ENCODE results near the gene LRRC4C. TPM values are rescaled to one million over a fixed set of nuclear protein-coding genes. Genes with fewer than 3 reads are reported as not detected.

Gene LRRC4C
- 2.2 TPM for total RNA-seq
- long read RNA-seq, full-length matches to known transcripts, result 2 of 4 reads
- long read RNA-seq, partial matches to known transcripts, result 1 of 4 reads
- long read RNA-seq, other reads (novel, unspliced or antisense), result 1 of 4 reads

DNA sequence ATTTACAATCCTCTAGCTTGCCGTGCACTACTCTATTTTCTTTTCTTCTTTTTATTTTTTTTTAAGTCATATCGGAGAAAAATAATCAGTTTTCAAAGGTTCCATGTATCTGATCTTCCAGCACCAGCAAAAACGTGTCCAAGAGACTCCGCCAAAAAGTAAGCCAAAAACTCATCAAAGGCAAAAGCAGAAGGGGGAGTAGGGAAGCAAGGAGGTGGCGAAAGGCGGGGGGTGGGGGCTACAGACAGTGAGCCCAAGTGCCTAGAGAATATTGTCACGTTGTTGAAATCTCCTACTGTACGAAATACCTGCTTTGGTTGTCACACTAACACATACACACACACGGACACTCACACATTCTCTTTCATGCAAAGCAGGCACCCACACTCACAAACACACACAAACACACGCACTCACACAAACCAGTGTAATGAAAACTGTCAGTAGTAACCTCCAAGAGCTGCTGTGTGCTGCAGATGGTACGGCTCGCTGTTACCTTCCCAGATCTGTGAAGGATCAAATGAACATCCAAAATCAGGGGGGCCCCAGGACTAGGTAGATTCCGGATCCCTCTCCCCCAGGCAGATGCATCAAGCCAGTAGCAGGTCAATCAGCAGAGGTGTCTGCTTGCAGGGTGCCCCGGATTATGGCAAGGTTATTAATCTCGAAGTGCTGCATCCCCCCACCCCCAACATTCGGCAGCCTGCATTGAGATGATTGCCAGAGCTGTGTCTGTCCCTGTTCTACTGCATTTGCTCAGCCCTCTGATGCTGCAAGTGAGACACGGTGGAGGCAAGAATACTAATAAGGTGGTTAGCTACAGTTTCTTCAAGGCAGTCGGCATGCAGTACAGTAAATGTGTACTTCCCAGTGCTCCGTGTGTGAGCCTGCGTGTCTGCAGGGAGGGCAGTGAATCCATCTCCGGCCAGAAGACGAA is at the start of gene LRRC4C:
Gene LRRC4C, minus strand, starts transcription at position 188 of the 937 bp plus-strand sequence.
- DNase-seq, result no peak
- H3K4me3 ChIP-seq, result no peak within 1 kb of the TSS

DNA sequence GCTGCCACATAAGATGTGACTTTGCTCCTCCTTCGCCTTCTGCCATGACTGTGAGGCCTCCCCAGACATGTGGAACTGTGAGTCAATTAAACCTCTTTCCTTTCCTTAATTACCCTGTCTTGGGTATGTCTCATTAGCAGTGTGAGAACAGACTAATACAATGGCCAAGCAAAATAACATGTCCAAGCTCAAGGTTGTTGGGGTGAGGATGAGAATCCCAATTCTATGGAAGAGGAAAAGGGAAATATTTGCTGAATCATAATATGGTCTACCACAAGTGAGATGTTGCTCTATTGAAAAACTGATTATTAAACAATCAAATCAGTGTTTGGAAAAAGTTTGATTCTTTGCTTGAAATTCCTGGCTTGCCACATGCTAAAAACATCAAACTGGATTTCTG is 48.7 kb upstream of the LRRC4C start:
- H3K4me3 ChIP-seq, result no peak overlapping the region
- H3K36me3 ChIP-seq, result no peaks in the 10 kb centered on the region
- no peaks in the 10 kb centered on the region for H3K27me3 ChIP-seq
- intact Hi-C loops (cut with DNase I), result no loop called here
- no peaks in the 10 kb centered on the region for H3K9me3 ChIP-seq
- ATAC-seq, result no peak
- no peaks in the 10 kb centered on the region for H3K4me1 ChIP-seq
- no peak overlapping the region for H3K27ac ChIP-seq
- TF ChIP-seq, protein P1, sequence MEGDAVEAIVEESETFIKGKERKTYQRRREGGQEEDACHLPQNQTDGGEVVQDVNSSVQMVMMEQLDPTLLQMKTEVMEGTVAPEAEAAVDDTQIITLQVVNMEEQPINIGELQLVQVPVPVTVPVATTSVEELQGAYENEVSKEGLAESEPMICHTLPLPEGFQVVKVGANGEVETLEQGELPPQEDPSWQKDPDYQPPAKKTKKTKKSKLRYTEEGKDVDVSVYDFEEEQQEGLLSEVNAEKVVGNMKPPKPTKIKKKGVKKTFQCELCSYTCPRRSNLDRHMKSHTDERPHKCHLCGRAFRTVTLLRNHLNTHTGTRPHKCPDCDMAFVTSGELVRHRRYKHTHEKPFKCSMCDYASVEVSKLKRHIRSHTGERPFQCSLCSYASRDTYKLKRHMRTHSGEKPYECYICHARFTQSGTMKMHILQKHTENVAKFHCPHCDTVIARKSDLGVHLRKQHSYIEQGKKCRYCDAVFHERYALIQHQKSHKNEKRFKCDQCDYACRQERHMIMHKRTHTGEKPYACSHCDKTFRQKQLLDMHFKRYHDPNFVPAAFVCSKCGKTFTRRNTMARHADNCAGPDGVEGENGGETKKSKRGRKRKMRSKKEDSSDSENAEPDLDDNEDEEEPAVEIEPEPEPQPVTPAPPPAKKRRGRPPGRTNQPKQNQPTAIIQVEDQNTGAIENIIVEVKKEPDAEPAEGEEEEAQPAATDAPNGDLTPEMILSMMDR (IDR thresholded peaks at IDR 0.05), result no peak
- DNase-seq, result no peak

More for the DNA sequence above, at the start of gene LRRC4C:
- Histone ChIP-seq H3K4me1 (no peaks in the 10 kb centered on the region), H3K27ac (no peak within 1 kb of the TSS), H3K36me3 (no peaks in the 10 kb centered on the region), H3K27me3 (peaks cover 14% of the 10 kb centered on the region), H3K9me3 (no peaks in the 10 kb centered on the region)
- peak; percentile 14 for ATAC-seq
- intact Hi-C loops (cut with DNase I), result no loop called here
- TF ChIP-seq, protein P1 (IDR thresholded peaks at IDR 0.05), result no peak

DNA sequence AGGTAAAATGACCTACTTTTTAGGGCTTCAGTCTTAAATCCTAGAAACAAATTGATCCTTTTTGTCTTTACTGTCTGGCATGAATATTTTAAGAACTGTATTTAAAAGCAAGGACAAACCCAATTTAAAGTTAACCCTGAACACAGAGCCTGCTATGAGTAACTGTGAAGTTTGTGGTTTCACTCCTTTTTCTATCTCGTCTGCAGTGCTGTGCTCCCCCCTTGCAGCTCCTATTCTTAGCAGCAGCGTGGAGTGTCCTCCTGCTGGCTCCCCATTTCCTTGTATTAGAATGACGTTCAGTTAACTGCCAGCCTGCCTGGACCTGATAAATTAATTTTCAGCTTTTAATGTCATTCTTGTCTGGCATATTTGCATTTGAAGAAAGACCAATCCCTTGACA is 40.0 kb upstream of the LRRC4C start:
- Histone ChIP-seq H3K36me3 (no peaks in the 10 kb centered on the region), H3K4me3 (no peak overlapping the region), H3K9me3 (no peaks in the 10 kb centered on the region), H3K27me3 (no peaks in the 10 kb centered on the region), H3K4me1 (no peaks in the 10 kb centered on the region), H3K27ac (no peak overlapping the region)
- intact Hi-C loops (cut with DNase I), result no loop called here
- DNase-seq (no peak), ATAC-seq (no peak)
- TF ChIP-seq, protein P1 (IDR thresholded peaks at IDR 0.05), result no peak

DNA sequence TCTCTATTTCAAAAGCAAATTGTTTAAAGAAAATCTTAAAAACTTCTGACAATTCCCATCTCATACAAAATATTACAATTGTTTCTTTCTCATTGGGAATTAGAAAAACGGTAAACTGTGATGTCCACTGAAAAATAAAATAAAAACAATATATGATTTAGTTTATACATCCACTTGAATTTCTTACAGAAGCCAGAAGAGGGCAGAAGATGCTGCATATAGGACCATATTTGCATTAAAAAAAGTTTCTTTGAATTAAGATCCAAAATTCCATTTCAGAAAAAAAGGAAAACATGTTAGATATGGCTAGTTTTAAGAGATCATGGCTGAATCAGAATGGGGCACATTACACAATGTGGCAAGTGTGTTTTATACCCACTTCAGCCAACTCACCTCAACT is 39.3 kb upstream of the LRRC4C start:
- ATAC-seq, result no peak
- Histone ChIP-seq H3K27me3 (no peaks in the 10 kb centered on the region), H3K4me1 (no peaks in the 10 kb centered on the region), H3K4me3 (no peak overlapping the region), H3K36me3 (no peaks in the 10 kb centered on the region), H3K27ac (no peak overlapping the region), H3K9me3 (no peaks in the 10 kb centered on the region)
- TF ChIP-seq, protein P1 (IDR thresholded peaks at IDR 0.05), result peak; percentile 10
- DNase-seq, result no peak
- intact Hi-C loops (cut with DNase I), result no loop called here

DNA sequence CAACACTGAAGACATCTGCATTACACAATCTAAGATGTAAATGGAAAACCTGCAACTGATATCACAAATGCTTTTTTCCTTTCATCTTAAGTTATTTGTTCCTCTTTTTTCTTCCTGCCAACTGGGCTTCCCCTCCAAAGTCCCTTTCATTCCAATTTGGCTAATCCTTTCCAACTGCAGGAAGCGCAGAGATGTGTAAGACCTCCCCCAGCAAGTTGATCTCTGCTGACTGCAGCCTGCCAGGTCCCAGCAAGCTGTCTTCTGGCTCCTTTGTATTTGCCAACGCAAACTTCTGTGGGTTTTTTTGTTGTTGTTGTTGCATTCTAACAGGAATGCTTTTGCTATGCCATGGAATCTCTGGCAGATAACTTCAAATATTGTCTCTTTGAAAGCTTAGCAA is 38.5 kb upstream of the LRRC4C start:
- intact Hi-C loops (cut with DNase I), result no loop called here
- no peak for ATAC-seq
- DNase-seq, result no peak

More for the DNA sequence above, 38.5 kb upstream of the LRRC4C start:
- H3K27me3 ChIP-seq, result no peaks in the 10 kb centered on the region
- H3K4me3 ChIP-seq, result no peak overlapping the region
- TF ChIP-seq, protein P1 (IDR thresholded peaks at IDR 0.05), result no peak
- H3K36me3 ChIP-seq, result no peaks in the 10 kb centered on the region
- H3K9me3 ChIP-seq, result no peaks in the 10 kb centered on the region
- no peak overlapping the region for H3K27ac ChIP-seq
- no peaks in the 10 kb centered on the region for H3K4me1 ChIP-seq

Data from upper lobe of right lung (tissue), 1 donor.